ENCODE results near the gene SYNPO2.
A peak's percentile ranks its signal among the peaks of the same experiment; 100 is the strongest.

GRCh38 chr4:118883861-118884260, 4.8 kb upstream of the SYNPO2 start:
- TF ChIP-seq CTCF (IDR thresholded peaks at IDR 0.05 in 4 of 5, conservative IDR thresholded peaks at IDR 0.05 in 1 of 5) (peak in 1 of 5 experiments; percentile 19), POLR2A (IDR thresholded peaks at IDR 0.05) (no peak)

All from gastrocnemius medialis (tissue), 4 donors.